Measurements from ENCODE around the gene NR5A1. TPM values are rescaled to one million over a fixed set of nuclear protein-coding genes. Genes with fewer than 3 reads are reported as not detected.

Gene NR5A1
- total RNA-seq, 1 donor from 2014 or later, result not detected

Other genes with a start within 250 kb of the NR5A1 start
- gene NEK6, start 249.4 kb downstream of the NR5A1 start, total RNA-seq, result 137 TPM
- gene PSMB7, start 92.0 kb downstream of the NR5A1 start, total RNA-seq, result 73.5 TPM
- not detected for gene ADGRD2, start 56.9 kb downstream of the NR5A1 start, total RNA-seq